Measurements from ENCODE around the gene DCLRE1B. TPM values are rescaled to one million over a fixed set of nuclear protein-coding genes. Genes with fewer than 3 reads are reported as not detected.

Gene DCLRE1B
- total RNA-seq, 4 donors from 2014 or later: 1.4 to 3.3 (median 1.7) TPM

DNA sequence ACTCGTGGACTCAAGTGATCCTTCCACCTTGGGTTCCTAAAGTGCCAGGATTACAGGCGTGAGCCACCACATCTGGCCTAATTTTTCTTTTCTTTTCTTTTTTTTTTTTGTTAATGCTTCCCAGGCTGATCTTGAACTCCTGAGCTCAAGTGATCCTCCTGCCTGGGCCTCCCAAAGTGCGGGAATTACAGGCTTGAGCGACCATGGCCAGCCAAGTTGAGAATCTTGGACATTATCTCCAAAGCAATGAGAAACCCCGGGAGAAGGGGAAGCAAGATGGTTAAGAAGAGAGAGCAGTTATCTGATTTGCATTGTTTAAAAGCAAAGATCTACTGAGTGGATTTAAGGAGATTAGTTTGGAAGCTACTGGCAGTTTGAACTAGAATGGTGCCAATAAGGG is 33.1 kb downstream of the DCLRE1B start:
- in situ Hi-C loops (cut with MboI; ENCODE audit: low sequenced_read_pairs in 4 of 4): loop anchor here in 1 of 4 donors (10.0 kb wide), 1 partner anchor 123 kb away; the partner anchor contains the start of gene RSBN1
- TF ChIP-seq POLR2A (IDR thresholded peaks at IDR 0.05): no peak
- TF ChIP-seq CTCF (IDR thresholded peaks at IDR 0.05 in 4 of 5, conservative IDR thresholded peaks at IDR 0.05 in 1 of 5): no peak

DNA sequence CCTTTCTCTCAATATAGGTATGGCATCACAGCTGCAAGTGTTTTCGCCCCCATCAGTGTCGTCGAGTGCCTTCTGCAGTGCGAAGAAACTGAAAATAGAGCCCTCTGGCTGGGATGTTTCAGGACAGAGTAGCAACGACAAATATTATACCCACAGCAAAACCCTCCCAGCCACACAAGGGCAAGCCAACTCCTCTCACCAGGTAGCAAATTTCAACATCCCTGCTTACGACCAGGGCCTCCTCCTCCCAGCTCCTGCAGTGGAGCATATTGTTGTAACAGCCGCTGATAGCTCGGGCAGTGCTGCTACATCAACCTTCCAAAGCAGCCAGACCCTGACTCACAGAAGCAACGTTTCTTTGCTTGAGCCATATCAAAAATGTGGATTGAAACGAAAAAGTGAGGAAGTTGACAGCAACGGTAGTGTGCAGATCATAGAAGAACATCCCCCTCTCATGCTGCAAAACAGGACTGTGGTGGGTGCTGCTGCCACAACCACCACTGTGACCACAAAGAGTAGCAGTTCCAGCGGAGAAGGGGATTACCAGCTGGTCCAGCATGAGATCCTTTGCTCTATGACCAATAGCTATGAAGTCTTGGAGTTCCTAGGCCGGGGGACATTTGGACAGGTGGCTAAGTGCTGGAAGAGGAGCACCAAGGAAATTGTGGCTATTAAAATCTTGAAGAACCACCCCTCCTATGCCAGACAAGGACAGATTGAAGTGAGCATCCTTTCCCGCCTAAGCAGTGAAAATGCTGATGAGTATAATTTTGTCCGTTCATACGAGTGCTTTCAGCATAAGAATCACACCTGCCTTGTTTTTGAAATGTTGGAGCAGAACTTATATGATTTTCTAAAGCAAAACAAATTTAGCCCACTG is 35.5 kb downstream of the DCLRE1B start:
- Histone ChIP-seq H3K36me3 (peaks cover 0 to 24% of the 10 kb centered on the region in 2 donors), H3K27me3 (no peaks in the 10 kb centered on the region), H3K4me3 (no peak overlapping the region), H3K27ac (peak overlapping the region; percentile 42 to 69 (median 53)), H3K9me3 (no peaks in the 10 kb centered on the region), H3K4me1 (peaks cover 44 to 50% of the 10 kb centered on the region in 2 donors)
- intact Hi-C loops (cut with DNase I; ENCODE audit: low total_unique reads) (no loop called here), in situ Hi-C loops (cut with MboI; ENCODE audit: low sequenced_read_pairs in 4 of 4) (no loop called here)
- ATAC-seq: peak; percentile 68 to 82
- peak; percentile 3 to 38 for DNase-seq
- no peak for TF ChIP-seq POLR2A (IDR thresholded peaks at IDR 0.05)
- TF ChIP-seq CTCF (IDR thresholded peaks at IDR 0.05 in 4 of 5, conservative IDR thresholded peaks at IDR 0.05 in 1 of 5): no peak

More for the DNA sequence above, 33.1 kb downstream of the DCLRE1B start:
- no peak overlapping the region for H3K4me3 ChIP-seq
- intact Hi-C loops (cut with DNase I; ENCODE audit: low total_unique reads): no loop called here
- peaks cover 62 to 65% of the 10 kb centered on the region in 2 donors for H3K4me1 ChIP-seq
- peaks cover 0 to 24% of the 10 kb centered on the region in 2 donors for H3K36me3 ChIP-seq
- H3K27ac ChIP-seq: no peak overlapping the region
- H3K27me3 ChIP-seq: no peaks in the 10 kb centered on the region
- DNase-seq: no peak
- ATAC-seq: no peak
- no peaks in the 10 kb centered on the region for H3K9me3 ChIP-seq

DNA sequence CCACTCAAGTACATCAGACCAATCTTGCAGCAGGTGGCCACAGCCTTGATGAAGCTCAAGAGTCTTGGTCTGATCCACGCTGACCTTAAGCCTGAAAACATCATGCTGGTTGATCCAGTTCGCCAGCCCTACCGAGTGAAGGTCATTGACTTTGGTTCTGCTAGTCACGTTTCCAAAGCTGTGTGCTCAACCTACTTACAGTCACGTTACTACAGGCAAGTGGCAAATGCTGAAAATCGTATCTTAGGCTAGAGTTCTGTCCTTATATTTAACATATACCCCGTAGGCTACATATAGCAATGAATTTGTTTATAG is 36.1 kb downstream of the DCLRE1B start:
- intact Hi-C loops (cut with DNase I; ENCODE audit: low total_unique reads): no loop called here
- ATAC-seq: peak in 1 of 2 donors; percentile 40

GRCh38 chr1:113942527-113942926 is 37.4 kb downstream of the DCLRE1B start:
- TF ChIP-seq POLR2A (IDR thresholded peaks at IDR 0.05) (no peak), CTCF (IDR thresholded peaks at IDR 0.05 in 4 of 5, conservative IDR thresholded peaks at IDR 0.05 in 1 of 5) (no peak)
- intact Hi-C loops (cut with DNase I; ENCODE audit: low total_unique reads): no loop called here
- Histone ChIP-seq H3K27ac (peak overlapping the region; percentile 12 to 69 (median 48)), H3K4me3 (no peak overlapping the region), H3K4me1 (peaks cover 39 to 45% of the 10 kb centered on the region in 2 donors), H3K27me3 (no peaks in the 10 kb centered on the region), H3K36me3 (peaks cover 0 to 24% of the 10 kb centered on the region in 2 donors), H3K9me3 (no peaks in the 10 kb centered on the region)
- in situ Hi-C loops (cut with MboI; ENCODE audit: low sequenced_read_pairs in 4 of 4): no loop called here
- ATAC-seq (no peak), DNase-seq (no peak)

More for the DNA sequence above, 36.1 kb downstream of the DCLRE1B start:
- H3K9me3 ChIP-seq: no peaks in the 10 kb centered on the region
- H3K4me3 ChIP-seq: no peak overlapping the region
- peaks cover 0 to 24% of the 10 kb centered on the region in 2 donors for H3K36me3 ChIP-seq
- no peak for DNase-seq
- no peaks in the 10 kb centered on the region for H3K27me3 ChIP-seq
- TF ChIP-seq CTCF (IDR thresholded peaks at IDR 0.05 in 4 of 5, conservative IDR thresholded peaks at IDR 0.05 in 1 of 5) (no peak), POLR2A (IDR thresholded peaks at IDR 0.05) (no peak)
- peak overlapping the region; percentile 42 to 69 (median 53) for H3K27ac ChIP-seq
- H3K4me1 ChIP-seq: peaks cover 38 to 46% of the 10 kb centered on the region in 2 donors
- in situ Hi-C loops (cut with MboI; ENCODE audit: low sequenced_read_pairs in 4 of 4): no loop called here
